Measurements from ENCODE around the gene SPOCK1.

DNA sequence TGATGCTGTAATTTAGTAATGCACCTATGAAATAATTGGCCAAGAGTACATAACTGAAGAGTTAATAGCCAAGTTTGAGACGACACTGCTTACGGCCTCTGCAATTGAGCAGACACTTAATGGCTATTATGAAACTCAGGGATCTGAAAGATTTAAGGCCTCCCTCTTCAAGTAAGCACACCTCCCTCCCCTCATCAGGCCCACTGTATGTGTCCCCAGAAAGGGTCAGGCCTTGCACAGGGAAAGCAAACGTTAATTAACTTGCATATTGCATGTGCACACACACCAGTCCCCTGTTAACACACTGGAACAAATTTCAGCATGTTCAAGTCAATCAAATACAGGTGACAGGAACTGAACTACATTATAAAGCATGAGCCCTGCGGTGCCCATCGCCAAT is 163.6 kb downstream of the SPOCK1 start:
- TF ChIP-seq, protein P1, sequence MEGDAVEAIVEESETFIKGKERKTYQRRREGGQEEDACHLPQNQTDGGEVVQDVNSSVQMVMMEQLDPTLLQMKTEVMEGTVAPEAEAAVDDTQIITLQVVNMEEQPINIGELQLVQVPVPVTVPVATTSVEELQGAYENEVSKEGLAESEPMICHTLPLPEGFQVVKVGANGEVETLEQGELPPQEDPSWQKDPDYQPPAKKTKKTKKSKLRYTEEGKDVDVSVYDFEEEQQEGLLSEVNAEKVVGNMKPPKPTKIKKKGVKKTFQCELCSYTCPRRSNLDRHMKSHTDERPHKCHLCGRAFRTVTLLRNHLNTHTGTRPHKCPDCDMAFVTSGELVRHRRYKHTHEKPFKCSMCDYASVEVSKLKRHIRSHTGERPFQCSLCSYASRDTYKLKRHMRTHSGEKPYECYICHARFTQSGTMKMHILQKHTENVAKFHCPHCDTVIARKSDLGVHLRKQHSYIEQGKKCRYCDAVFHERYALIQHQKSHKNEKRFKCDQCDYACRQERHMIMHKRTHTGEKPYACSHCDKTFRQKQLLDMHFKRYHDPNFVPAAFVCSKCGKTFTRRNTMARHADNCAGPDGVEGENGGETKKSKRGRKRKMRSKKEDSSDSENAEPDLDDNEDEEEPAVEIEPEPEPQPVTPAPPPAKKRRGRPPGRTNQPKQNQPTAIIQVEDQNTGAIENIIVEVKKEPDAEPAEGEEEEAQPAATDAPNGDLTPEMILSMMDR (IDR thresholded peaks at IDR 0.05), result no peak
- no peak for TF ChIP-seq POLR2A (IDR thresholded peaks at IDR 0.05)

Data from stomach (tissue), 4 donors.